Measurements from ENCODE around the gene PTRHD1. TPM values are rescaled to one million over a fixed set of nuclear protein-coding genes. Genes with fewer than 3 reads are reported as not detected.
A peak's percentile ranks its signal among the peaks of the same experiment; 100 is the strongest.
"Not testable (repeated sequence)": the region's sequence is repeated elsewhere in the genome, so short reads cannot be mapped to it uniquely, and the experiment has no call there.

Gene PTRHD1
- total and polyA plus RNA-seq, 5 donors: 25.0 to 32.4 (median 26.3) TPM

GRCh38 chr2:24835411-24835810 lies 42.2 kb upstream of the PTRHD1 start:
- H3K4me3 ChIP-seq (ENCODE audit: low read length); H3K27me3 ChIP-seq (ENCODE audit: control insufficient read depth, insufficient read depth); ATAC-seq; DNase-seq; H3K4me1 ChIP-seq (ENCODE audit: control insufficient read depth, insufficient read depth, low read length); H3K27ac ChIP-seq (ENCODE audit: low read length); intact Hi-C loops (cut with DNase I); H3K9me3 ChIP-seq (ENCODE audit: control insufficient read depth, low read length): not testable (repeated sequence)
- WGBS: 90% methylated on average over 8 of the region's 8 CpGs

GRCh38 chr2:24834733-24835395 lies 41.7 kb upstream of the PTRHD1 start:
- intact Hi-C loops (cut with DNase I): loop anchor here in 1 of 4 donors (5.0 kb wide), 1 partner anchor 423 kb away; no protein-coding TSS in a partner anchor
- Histone ChIP-seq H3K9me3 (ENCODE audit: control insufficient read depth, low read length) (no peaks in the 10 kb centered on the region), H3K27me3 (ENCODE audit: control insufficient read depth, insufficient read depth) (no peaks in the 10 kb centered on the region), H3K4me1 (ENCODE audit: control insufficient read depth, insufficient read depth, low read length) (no peaks in the 10 kb centered on the region), H3K4me3 (ENCODE audit: low read length) (no peak overlapping the region), H3K27ac (ENCODE audit: low read length) (no peak overlapping the region)
- DNase-seq: no peak
- ATAC-seq: no peak
- WGBS: 93% methylated on average over 20 of the region's 20 CpGs

GRCh38 chr2:24833821-24834732 lies 40.9 kb upstream of the PTRHD1 start:
- Histone ChIP-seq H3K4me1 (ENCODE audit: control insufficient read depth, insufficient read depth, low read length) (no peaks in the 10 kb centered on the region), H3K4me3 (ENCODE audit: low read length) (no peak overlapping the region), H3K27me3 (ENCODE audit: control insufficient read depth, insufficient read depth) (no peaks in the 10 kb centered on the region), H3K27ac (ENCODE audit: low read length) (no peak overlapping the region), H3K9me3 (ENCODE audit: control insufficient read depth, low read length) (no peaks in the 10 kb centered on the region)
- 90% methylated on average over 32 of the region's 32 CpGs for WGBS
- ATAC-seq: no peak
- intact Hi-C loops (cut with DNase I): loop anchor here in 1 of 4 donors (5.0 kb wide), 1 partner anchor 422 kb away; no protein-coding TSS in a partner anchor
- no peak for DNase-seq

- ATAC-seq: no peak
- H3K4me3 ChIP-seq (ENCODE audit: low read length): no peak overlapping the region
- 88% methylated on average over 22 of the region's 22 CpGs for WGBS
- H3K27ac ChIP-seq (ENCODE audit: low read length): no peak overlapping the region
- intact Hi-C loops (cut with DNase I): loop anchor here in 1 of 4 donors (5.0 kb wide), 1 partner anchor 421 kb away; no protein-coding TSS in a partner anchor
- no peaks in the 10 kb centered on the region for H3K4me1 ChIP-seq (ENCODE audit: control insufficient read depth, insufficient read depth, low read length)
- H3K27me3 ChIP-seq (ENCODE audit: control insufficient read depth, insufficient read depth): no peaks in the 10 kb centered on the region
- DNase-seq: no peak
- H3K9me3 ChIP-seq (ENCODE audit: control insufficient read depth, low read length): no peaks in the 10 kb centered on the region
Observed at GRCh38 chr2:24832931-24833701, 39.9 kb upstream of the PTRHD1 start.

GRCh38 chr2:24832521-24832920 lies 39.3 kb upstream of the PTRHD1 start:
- no peak for DNase-seq
- no peak for ATAC-seq
- Histone ChIP-seq H3K27me3 (ENCODE audit: control insufficient read depth, insufficient read depth) (no peaks in the 10 kb centered on the region), H3K27ac (ENCODE audit: low read length) (no peak overlapping the region), H3K9me3 (ENCODE audit: control insufficient read depth, low read length) (no peaks in the 10 kb centered on the region), H3K4me1 (ENCODE audit: control insufficient read depth, insufficient read depth, low read length) (no peaks in the 10 kb centered on the region), H3K4me3 (ENCODE audit: low read length) (no peak overlapping the region)
- 75% methylated on average over 9 of the region's 9 CpGs for WGBS
- intact Hi-C loops (cut with DNase I): loop anchor here in 1 of 4 donors (5.0 kb wide), 1 partner anchor 420 kb away; no protein-coding TSS in a partner anchor

GRCh38 chr2:24832073-24832461 lies 38.9 kb upstream of the PTRHD1 start:
- peak in 2 of 3 donors; percentile 64 to 70 for DNase-seq
- no peak overlapping the region for H3K4me3 ChIP-seq (ENCODE audit: low read length)
- ATAC-seq: peak in 1 of 2 donors; percentile 15
- H3K9me3 ChIP-seq (ENCODE audit: control insufficient read depth, low read length): no peaks in the 10 kb centered on the region
- H3K27me3 ChIP-seq (ENCODE audit: control insufficient read depth, insufficient read depth): no peaks in the 10 kb centered on the region
- no peak overlapping the region for H3K27ac ChIP-seq (ENCODE audit: low read length)
- intact Hi-C loops (cut with DNase I): loop anchor here in 1 of 4 donors (5.0 kb wide), 1 partner anchor 420 kb away; no protein-coding TSS in a partner anchor
- 62% methylated on average over 14 of the region's 14 CpGs for WGBS
- no peaks in the 10 kb centered on the region for H3K4me1 ChIP-seq (ENCODE audit: control insufficient read depth, insufficient read depth, low read length)

GRCh38 chr2:24831221-24832072 lies 38.3 kb upstream of the PTRHD1 start:
- no peak for ATAC-seq
- 82% methylated on average over 18 of the region's 18 CpGs for WGBS
- H3K27me3 ChIP-seq (ENCODE audit: control insufficient read depth, insufficient read depth): no peaks in the 10 kb centered on the region

GRCh38 chr2:24830786-24831185 lies 37.6 kb upstream of the PTRHD1 start:
- Histone ChIP-seq H3K4me1 (ENCODE audit: control insufficient read depth, insufficient read depth, low read length) (no peaks in the 10 kb centered on the region), H3K9me3 (ENCODE audit: control insufficient read depth, low read length) (no peaks in the 10 kb centered on the region), H3K4me3 (ENCODE audit: low read length) (no peak overlapping the region), H3K27me3 (ENCODE audit: control insufficient read depth, insufficient read depth) (no peaks in the 10 kb centered on the region), H3K27ac (ENCODE audit: low read length) (no peak overlapping the region)
- DNase-seq (no peak), ATAC-seq (no peak)
- intact Hi-C loops (cut with DNase I): loop anchor here in 1 of 4 donors (5.0 kb wide), 1 partner anchor 418 kb away; no protein-coding TSS in a partner anchor
- 90% methylated on average over 12 of the region's 12 CpGs for WGBS

More at GRCh38 chr2:24831221-24832072, 38.3 kb upstream of the PTRHD1 start:
- no peak overlapping the region for H3K4me3 ChIP-seq (ENCODE audit: low read length)
- no peaks in the 10 kb centered on the region for H3K4me1 ChIP-seq (ENCODE audit: control insufficient read depth, insufficient read depth, low read length)
- DNase-seq: peak in 1 of 3 donors; percentile 30
- no peaks in the 10 kb centered on the region for H3K9me3 ChIP-seq (ENCODE audit: control insufficient read depth, low read length)
- intact Hi-C loops (cut with DNase I): loop anchor here in 1 of 4 donors (5.0 kb wide), 1 partner anchor 419 kb away; no protein-coding TSS in a partner anchor
- no peak overlapping the region for H3K27ac ChIP-seq (ENCODE audit: low read length)

GRCh38 chr2:24830351-24830750 lies 37.2 kb upstream of the PTRHD1 start:
- H3K4me1 ChIP-seq (ENCODE audit: control insufficient read depth, insufficient read depth, low read length): no peaks in the 10 kb centered on the region
- no peak overlapping the region for H3K27ac ChIP-seq (ENCODE audit: low read length)
- ATAC-seq: no peak
- intact Hi-C loops (cut with DNase I): loop anchor here in 1 of 4 donors (5.0 kb wide), 1 partner anchor 418 kb away; no protein-coding TSS in a partner anchor
- no peak for DNase-seq
- 89% methylated on average over 5 of the region's 5 CpGs for WGBS
- H3K27me3 ChIP-seq (ENCODE audit: control insufficient read depth, insufficient read depth): no peaks in the 10 kb centered on the region
- no peak overlapping the region for H3K4me3 ChIP-seq (ENCODE audit: low read length)
- no peaks in the 10 kb centered on the region for H3K9me3 ChIP-seq (ENCODE audit: control insufficient read depth, low read length)
